ENCODE results near the gene RPTOR. TPM values are rescaled to one million over a fixed set of nuclear protein-coding genes. Genes with fewer than 3 reads are reported as not detected.

The RPTOR gene
- total and polyA plus RNA-seq, 4 donors: 12.4 to 46.1 (median 29.7) TPM

- WGBS, 2 donors: 71 to 84% methylated on average over 35 of the region's 35 CpGs
- Histone ChIP-seq H3K27ac (ENCODE audit: low read depth in 1 of 2, low read length in 1 of 2) (no peak overlapping the region), H3K9ac (ENCODE audit: insufficient read depth in 1 of 2, low read length in 2 of 2) (no peak overlapping the region), H3K4me1 (ENCODE audit: control insufficient read depth in 5 of 5, insufficient read depth in 5 of 5, low read length in 5 of 5) (peaks cover 0 to 10% (median 0%) of the 10 kb centered on the region in 5 donors), H3K4me3 (no peak overlapping the region), H3K36me3 (ENCODE audit: control insufficient read depth in 4 of 4, insufficient read depth in 4 of 4, low read length in 4 of 4) (peaks cover 2 to 32% (median 16%) of the 10 kb centered on the region in 4 donors), H3K9me3 (ENCODE audit: control insufficient read depth in 4 of 4, insufficient read depth in 3 of 4, low read length in 3 of 4) (no peaks in the 10 kb centered on the region), H3K27me3 (ENCODE audit: control insufficient read depth in 3 of 3, insufficient read depth in 3 of 3, low read length in 2 of 3) (no peaks in the 10 kb centered on the region)
- ATAC-seq (ENCODE audit: insufficient read depth, low FRiP score) (no peak), DNase-seq (no peak)
- TF ChIP-seq, protein P1, sequence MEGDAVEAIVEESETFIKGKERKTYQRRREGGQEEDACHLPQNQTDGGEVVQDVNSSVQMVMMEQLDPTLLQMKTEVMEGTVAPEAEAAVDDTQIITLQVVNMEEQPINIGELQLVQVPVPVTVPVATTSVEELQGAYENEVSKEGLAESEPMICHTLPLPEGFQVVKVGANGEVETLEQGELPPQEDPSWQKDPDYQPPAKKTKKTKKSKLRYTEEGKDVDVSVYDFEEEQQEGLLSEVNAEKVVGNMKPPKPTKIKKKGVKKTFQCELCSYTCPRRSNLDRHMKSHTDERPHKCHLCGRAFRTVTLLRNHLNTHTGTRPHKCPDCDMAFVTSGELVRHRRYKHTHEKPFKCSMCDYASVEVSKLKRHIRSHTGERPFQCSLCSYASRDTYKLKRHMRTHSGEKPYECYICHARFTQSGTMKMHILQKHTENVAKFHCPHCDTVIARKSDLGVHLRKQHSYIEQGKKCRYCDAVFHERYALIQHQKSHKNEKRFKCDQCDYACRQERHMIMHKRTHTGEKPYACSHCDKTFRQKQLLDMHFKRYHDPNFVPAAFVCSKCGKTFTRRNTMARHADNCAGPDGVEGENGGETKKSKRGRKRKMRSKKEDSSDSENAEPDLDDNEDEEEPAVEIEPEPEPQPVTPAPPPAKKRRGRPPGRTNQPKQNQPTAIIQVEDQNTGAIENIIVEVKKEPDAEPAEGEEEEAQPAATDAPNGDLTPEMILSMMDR (IDR thresholded peaks at IDR 0.05; ENCODE audit: control extremely low read depth, extremely low read depth): no peak
These were observed 335.3 kb downstream of the RPTOR start for GRCh38 chr17:80879723-80880647.

GRCh38 chr17:80880648-80880985, 336.0 kb downstream of the RPTOR start:
- DNase-seq (no peak), ATAC-seq (ENCODE audit: insufficient read depth, low FRiP score) (no peak)
- TF ChIP-seq, protein P1 (IDR thresholded peaks at IDR 0.05; ENCODE audit: control extremely low read depth, extremely low read depth): no peak
- H3K9me3 ChIP-seq (ENCODE audit: control insufficient read depth in 4 of 4, insufficient read depth in 3 of 4, low read length in 3 of 4): no peaks in the 10 kb centered on the region
- H3K9ac ChIP-seq (ENCODE audit: insufficient read depth in 1 of 2, low read length in 2 of 2): no peak overlapping the region
- no peak overlapping the region for H3K4me3 ChIP-seq
- peaks cover 0 to 10% (median 0%) of the 10 kb centered on the region in 5 donors for H3K4me1 ChIP-seq (ENCODE audit: control insufficient read depth in 5 of 5, insufficient read depth in 5 of 5, low read length in 5 of 5)
- 84 to 89% methylated on average over 11 of the region's 11 CpGs for WGBS, 2 donors
- peaks cover 2 to 32% (median 17%) of the 10 kb centered on the region in 4 donors for H3K36me3 ChIP-seq (ENCODE audit: control insufficient read depth in 4 of 4, insufficient read depth in 4 of 4, low read length in 4 of 4)
- H3K27ac ChIP-seq (ENCODE audit: low read depth in 1 of 2, low read length in 1 of 2): no peak overlapping the region
- H3K27me3 ChIP-seq (ENCODE audit: control insufficient read depth in 3 of 3, insufficient read depth in 3 of 3, low read length in 2 of 3): no peaks in the 10 kb centered on the region

GRCh38 chr17:80881306-80881705, 336.7 kb downstream of the RPTOR start:
- Histone ChIP-seq H3K9me3 (ENCODE audit: control insufficient read depth in 4 of 4, insufficient read depth in 3 of 4, low read length in 3 of 4) (no peaks in the 10 kb centered on the region), H3K4me3 (no peak overlapping the region), H3K4me1 (ENCODE audit: control insufficient read depth in 5 of 5, insufficient read depth in 5 of 5, low read length in 5 of 5) (peaks cover 0 to 10% (median 0%) of the 10 kb centered on the region in 5 donors), H3K9ac (ENCODE audit: insufficient read depth in 1 of 2, low read length in 2 of 2) (no peak overlapping the region), H3K27ac (ENCODE audit: low read depth in 1 of 2, low read length in 1 of 2) (no peak overlapping the region), H3K27me3 (ENCODE audit: control insufficient read depth in 3 of 3, insufficient read depth in 3 of 3, low read length in 2 of 3) (no peaks in the 10 kb centered on the region), H3K36me3 (ENCODE audit: control insufficient read depth in 4 of 4, insufficient read depth in 4 of 4, low read length in 4 of 4) (peaks cover 2 to 32% (median 17%) of the 10 kb centered on the region in 4 donors)
- TF ChIP-seq, protein P1 (IDR thresholded peaks at IDR 0.05; ENCODE audit: control extremely low read depth, extremely low read depth): no peak
- 77 to 83% methylated on average over 13 of the region's 13 CpGs for WGBS, 2 donors
- ATAC-seq (ENCODE audit: insufficient read depth, low FRiP score) (no peak), DNase-seq (no peak)

Measured in lung (tissue), 12 donors.